Stomach (tissue), 9 donors: ENCODE results near the gene NSA2. TPM values are rescaled to one million over a fixed set of nuclear protein-coding genes. Genes with fewer than 3 reads are reported as not detected.

ENCODE experiments used
- DNase-seq, 2 donors: peaks; one replicate each; pipeline versions ENCODE4 v3.0.0 to v3.0.0-alpha.2; 2013 to 2019
- H3K27ac ChIP-seq, 5 donors: fragments of 200-600 bp in 4 of 5; sonication (generic) in 4 of 5; one replicate each; pipeline ENCODE4 v1.5.1; 2013 to 2019; ENCODE audit warnings: mild to moderate bottlenecking in 1 of 5, moderate library complexity in 1 of 5
- H3K27me3 ChIP-seq, 3 donors: fragments of 200-600 bp; sonication (generic); one replicate each; pipeline ENCODE4 v1.5.1; 2017 to 2019; ENCODE audit warnings: mixed run types in 1 of 3
- H3K36me3 ChIP-seq, 4 donors: fragments of 200-600 bp; sonication (generic); 1 replicate in 3 of 4; 2 replicates in 1 of 4; pipeline ENCODE4 v1.5.1; 2016 to 2019
- H3K4me1 ChIP-seq, 4 donors: fragments of 200-600 bp; sonication (generic); one replicate each; pipeline ENCODE4 v1.5.1; 2016 to 2019
- H3K4me3 ChIP-seq, 4 donors: fragments of 200-600 bp; sonication (generic) in 3 of 4; one replicate each; pipeline ENCODE4 v1.5.1; 2016 to 2019; ENCODE audit warnings: mild to moderate bottlenecking in 1 of 4
- H3K9me3 ChIP-seq, 4 donors: fragments of 200-600 bp; sonication (generic); one replicate each; pipeline ENCODE4 v1.5.1; 2016 to 2019
- CTCF ChIP-seq, 7 experiments: fragments of 450-650 bp in 4 of 7; fragments of 200-600 bp in 3 of 7; sonication (generic) in 3 of 7; IDR thresholded peaks; one replicate each; pipeline ENCODE4 v1.5.1; 2016 to 2019; ENCODE audit warnings: antibody characterized with exemption in 7 of 7, control low read depth in 2 of 7, mild to moderate bottlenecking in 1 of 7
- EP300 ChIP-seq: sonication (generic); formaldehyde crosslinking; IDR thresholded peaks from one replicate; pipeline ENCODE4 v1.6.1; 2017; ENCODE audit warnings: antibody characterized with exemption
- POLR2A ChIP-seq, 4 donors: fragments of 450-650 bp; IDR thresholded peaks; one replicate each; pipeline ENCODE4 v1.6.1; 2016; ENCODE audit warnings: antibody characterized with exemption in 4 of 4, control low read depth in 2 of 4, mild to moderate bottlenecking in 1 of 4, moderate library complexity in 1 of 4
- POLR2AphosphoS5 ChIP-seq, 3 donors: sonication (generic); formaldehyde crosslinking; IDR thresholded peaks; one replicate each; pipeline ENCODE4 v1.6.1; 2016; ENCODE audit warnings: antibody characterized with exemption in 3 of 3
- WGBS, 5 donors: extraction: QIAGEN DNeasy Blood & Tissue Kit in 3 of 5; methylation state at CpG; one replicate each; pipeline versions ENCODE4 v1.1.5 to v1.1.7; 2013 to 2018; 5-methylcytosine and 5-hydroxymethylcytosine counted together
- intact Hi-C: fragments of 100-400 bp; cut with DNase I; formaldehyde crosslinking; loops from one replicate; pipeline ENCODE4 v1.15.1; 2023; ENCODE audit warnings: low total_unique reads
- polyA plus RNA-seq, 3 donors: library from polyadenylated mRNA; stranded (reverse); fragments of 200-250 nt; gene quantifications; one replicate each; pipeline ENCODE4 v1.2.3, GENCODE V29; 2013
- small RNA-seq, 4 donors: library from RNA; depleted of rRNA; stranded (forward); fragments of <200 nt; gene quantifications; one replicate each; pipeline ENCODE3, GENCODE V24; 2016
- total RNA-seq, 5 donors: library from RNA; depleted of rRNA; stranded (reverse); fragments of >200 nt; gene quantifications; one replicate each; pipeline versions ENCODE4 v1.1.0 to v1.2.3, GENCODE V29; 2014 to 2016
- donor health status: healthy with polysubstance abuse.
- donor health status: Bipolar disorder and iron deficiency.
- donor health status: healthy.

The NSA2 gene
- total and polyA plus RNA-seq, 8 donors: 36.8 to 217 (median 125) TPM

- Histone ChIP-seq H3K36me3 (no peaks in the 10 kb centered on the region), H3K9me3 (no peaks in the 10 kb centered on the region), H3K27ac (no peak overlapping the region), H3K4me3 (no peak overlapping the region), H3K4me1 (no peaks in the 10 kb centered on the region), H3K27me3 (no peaks in the 10 kb centered on the region)
- DNase-seq: no peak
- WGBS, 5 donors: 36 to 57% (median 52%) methylated on average over 1 of the region's 1 CpG
- intact Hi-C loops: no loop called here
- TF ChIP-seq POLR2A (IDR thresholded peaks at IDR 0.05) (no peak), EP300 (no peak), POLR2AphosphoS5 (IDR thresholded peaks at IDR 0.05) (no peak), CTCF (IDR thresholded peaks at IDR 0.05) (no peak)
Observed at GRCh38 chr5:74816875-74817274, 49.8 kb downstream of the NSA2 start.

- no peaks in the 10 kb centered on the region for H3K27me3 ChIP-seq
- H3K4me1 ChIP-seq: no peaks in the 10 kb centered on the region
- intact Hi-C loops: no loop called here
- H3K36me3 ChIP-seq: no peaks in the 10 kb centered on the region
- TF ChIP-seq POLR2AphosphoS5 (IDR thresholded peaks at IDR 0.05) (no peak), EP300 (no peak), CTCF (IDR thresholded peaks at IDR 0.05) (no peak), POLR2A (IDR thresholded peaks at IDR 0.05) (no peak)
- 94 to 100% (median 97%) methylated on average over 1 of the region's 1 CpG for WGBS, 5 donors
- H3K27ac ChIP-seq: no peak overlapping the region
- H3K4me3 ChIP-seq: no peak overlapping the region
- no peaks in the 10 kb centered on the region for H3K9me3 ChIP-seq
- no peak for DNase-seq
Observed at GRCh38 chr5:74822288-74822687, 55.2 kb downstream of the NSA2 start.

GRCh38 chr5:74829413-74829812 lies 62.4 kb downstream of the NSA2 start:
- TF ChIP-seq POLR2AphosphoS5 (IDR thresholded peaks at IDR 0.05) (no peak), POLR2A (IDR thresholded peaks at IDR 0.05) (no peak), EP300 (no peak), CTCF (IDR thresholded peaks at IDR 0.05) (no peak)
- H3K9me3 ChIP-seq: no peaks in the 10 kb centered on the region
- no peak for DNase-seq
- H3K4me3 ChIP-seq: no peak overlapping the region
- WGBS, 5 donors: 84 to 94% (median 89%) methylated on average over 7 of the region's 7 CpGs
- no peaks in the 10 kb centered on the region for H3K27me3 ChIP-seq
- H3K4me1 ChIP-seq: no peaks in the 10 kb centered on the region
- H3K36me3 ChIP-seq: no peaks in the 10 kb centered on the region
- intact Hi-C loops: no loop called here
- no peak overlapping the region for H3K27ac ChIP-seq

Small RNA genes lying within 50 kb of the gene (small RNA-seq; reads per million reads assigned to genes)
- gene RNU6-658P: 0 reads per million in 4 donors

Other genes with a start within 250 kb of the NSA2 start
- gene ENC1, start 126.5 kb upstream of the NSA2 start, total RNA-seq: 100 to 1,000 TPM in 1 of 5 donors, 10 to 100 TPM in 2, 1 to 10 TPM in 2; 3.5 to 136 (median 57.5) TPM
- gene ENC1, start 126.5 kb upstream of the NSA2 start, polyA plus RNA-seq: 10 to 100 TPM in 1 of 3 donors, 1 to 10 TPM in 2; 6.4 to 18.0 (median 7.7) TPM
- 100 to 1,000 TPM in 2 of 5 donors, 10 to 100 TPM in 3; 25.7 to 664 (median 94.0) TPM for gene HEXB, start 82.0 kb upstream of the NSA2 start, total RNA-seq
- gene HEXB, start 82.0 kb upstream of the NSA2 start, polyA plus RNA-seq: 10 to 100 TPM; 43.7 to 86.9 (median 69.3) TPM
- gene GFM2, start 132 bp upstream of the NSA2 start, total RNA-seq: 10 to 100 TPM in 2 of 5 donors, 1 to 10 TPM in 3; 2.9 to 48.3 (median 5.2) TPM
- gene GFM2, start 132 bp upstream of the NSA2 start, polyA plus RNA-seq: 10 to 100 TPM; 14.4 to 16.8 (median 15.6) TPM
- 10 to 100 TPM in 1 of 5 donors, 1 to 10 TPM in 2, under 1 TPM in 1, not detected in 1; under 0.01 to 11.2 (median 2.8) TPM for gene FAM169A, start 99.1 kb downstream of the NSA2 start, total RNA-seq
- under 1 TPM; 0.25 to 0.35 (median 0.31) TPM for gene FAM169A, start 99.1 kb downstream of the NSA2 start, polyA plus RNA-seq